Measurements from ENCODE around the gene IL17REL. TPM values are rescaled to one million over a fixed set of nuclear protein-coding genes. Genes with fewer than 3 reads are reported as not detected.

IL17REL gene
- total and polyA plus RNA-seq, 4 donors = 0.02 to 0.51 (median 0.19) TPM; not detected in 1

- no peak overlapping the region for H3K27ac ChIP-seq (ENCODE audit: low read depth in 1 of 2, low read length in 1 of 2)
- peaks cover 0 to 8% (median 6%) of the 10 kb centered on the region in 5 donors for H3K4me1 ChIP-seq (ENCODE audit: control insufficient read depth in 5 of 5, insufficient read depth in 5 of 5, low read length in 5 of 5)
- DNase-seq (no peak), ATAC-seq (ENCODE audit: insufficient read depth, low FRiP score) (no peak)
- WGBS, 2 donors = 5 to 7% methylated on average over 28 to 60 of the region's 61 CpGs
- TF ChIP-seq CTCF (IDR thresholded peaks at IDR 0.05; ENCODE audit: control extremely low read depth, extremely low read depth) = no peak
- H3K4me3 ChIP-seq = no peak overlapping the region
- H3K27me3 ChIP-seq (ENCODE audit: control insufficient read depth in 3 of 3, insufficient read depth in 3 of 3, low read length in 2 of 3) = peaks cover 9 to 48% (median 17%) of the 10 kb centered on the region in 3 donors
- H3K9ac ChIP-seq (ENCODE audit: insufficient read depth in 1 of 2, low read length in 2 of 2) = no peak overlapping the region
- peaks cover 0 to 6% (median 0%) of the 10 kb centered on the region in 4 donors for H3K9me3 ChIP-seq (ENCODE audit: control insufficient read depth in 4 of 4, insufficient read depth in 3 of 4, low read length in 3 of 4)
- no peaks in the 10 kb centered on the region for H3K36me3 ChIP-seq (ENCODE audit: control insufficient read depth in 4 of 4, insufficient read depth in 4 of 4, low read length in 4 of 4)
Measured at GRCh38 chr22:50010676-50011446, 1.7 kb downstream of the IL17REL start.

- peaks cover 5 to 44% (median 17%) of the 10 kb centered on the region in 3 donors for H3K27me3 ChIP-seq (ENCODE audit: control insufficient read depth in 3 of 3, insufficient read depth in 3 of 3, low read length in 2 of 3)
- ATAC-seq (ENCODE audit: insufficient read depth, low FRiP score) (no peak), DNase-seq (no peak)
- no peaks in the 10 kb centered on the region for H3K36me3 ChIP-seq (ENCODE audit: control insufficient read depth in 4 of 4, insufficient read depth in 4 of 4, low read length in 4 of 4)
- H3K9me3 ChIP-seq (ENCODE audit: control insufficient read depth in 4 of 4, insufficient read depth in 3 of 4, low read length in 3 of 4) = peaks cover 0 to 6% (median 0%) of the 10 kb centered on the region in 4 donors
- peaks cover 0 to 7% (median 6%) of the 10 kb centered on the region in 5 donors for H3K4me1 ChIP-seq (ENCODE audit: control insufficient read depth in 5 of 5, insufficient read depth in 5 of 5, low read length in 5 of 5)
- WGBS, 2 donors = 69 to 70% methylated on average over 35 to 46 of the region's 46 CpGs
- TF ChIP-seq CTCF (IDR thresholded peaks at IDR 0.05; ENCODE audit: control extremely low read depth, extremely low read depth) = no peak
- H3K9ac ChIP-seq (ENCODE audit: insufficient read depth in 1 of 2, low read length in 2 of 2) = no peak overlapping the region
- H3K4me3 ChIP-seq = no peak overlapping the region
- no peak overlapping the region for H3K27ac ChIP-seq (ENCODE audit: low read depth in 1 of 2, low read length in 1 of 2)
Measured at GRCh38 chr22:50009765-50010675, 2.5 kb downstream of the IL17REL start.

DNA sequence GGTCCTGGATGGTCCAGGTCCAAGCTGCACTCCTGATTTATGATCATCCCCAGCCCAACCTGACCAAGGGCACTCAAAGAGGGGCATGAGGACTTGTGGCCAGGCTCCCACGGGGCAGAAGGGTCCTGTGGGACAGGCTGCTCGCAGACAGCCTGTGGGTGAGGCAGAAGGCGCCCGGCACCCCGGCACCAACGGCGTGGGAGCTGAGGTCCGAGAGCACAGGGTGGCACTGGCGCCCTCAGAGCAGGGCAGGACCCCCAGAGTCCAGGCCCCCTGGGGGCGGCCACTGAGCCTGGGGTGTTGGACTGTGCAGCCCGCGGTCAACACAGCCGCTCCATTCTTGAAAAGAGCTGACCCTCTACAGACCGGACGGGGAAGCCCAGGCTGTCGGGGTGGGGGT lies 3.3 kb downstream of the IL17REL start:
- Histone ChIP-seq H3K9ac (ENCODE audit: insufficient read depth in 1 of 2, low read length in 2 of 2) (no peak overlapping the region), H3K27me3 (ENCODE audit: control insufficient read depth in 3 of 3, insufficient read depth in 3 of 3, low read length in 2 of 3) (peaks cover 2 to 38% (median 16%) of the 10 kb centered on the region in 3 donors), H3K27ac (ENCODE audit: low read depth in 1 of 2, low read length in 1 of 2) (no peak overlapping the region), H3K4me1 (ENCODE audit: control insufficient read depth in 5 of 5, insufficient read depth in 5 of 5, low read length in 5 of 5) (peaks cover 0 to 6% (median 0%) of the 10 kb centered on the region in 5 donors), H3K9me3 (ENCODE audit: control insufficient read depth in 4 of 4, insufficient read depth in 3 of 4, low read length in 3 of 4) (peaks cover 0 to 5% (median 0%) of the 10 kb centered on the region in 4 donors), H3K36me3 (ENCODE audit: control insufficient read depth in 4 of 4, insufficient read depth in 4 of 4, low read length in 4 of 4) (no peaks in the 10 kb centered on the region), H3K4me3 (no peak overlapping the region)
- no peak for TF ChIP-seq CTCF (IDR thresholded peaks at IDR 0.05; ENCODE audit: control extremely low read depth, extremely low read depth)
- ATAC-seq (ENCODE audit: insufficient read depth, low FRiP score) (no peak), DNase-seq (no peak)
- 89 to 96% methylated on average over 16 of the region's 16 CpGs for WGBS, 2 donors
